NOMO-1 treated with DMSO at 0.1 percent for 48 hours (cell line): ENCODE measurements around the gene AGGF1.
"Not testable (repeated sequence)": the region's sequence is repeated elsewhere in the genome, so short reads cannot be mapped to it uniquely, and the experiment has no call there.

Source experiments
- DNase-seq: peaks from one replicate; lab custom pipeline; 2025; ENCODE audit not compliant: unreplicated experiment; lab: John Stamatoyannopoulos, UW

The AGGF1 gene

GRCh38 chr5:77086689-77087483, 56.7 kb downstream of the AGGF1 start, which contains the start of gene ZBED3:
Gene ZBED3, minus strand, starts transcription at chr5:77087285. Its CDS starts 9,407 bp downstream, at chr5:77077878.
- DNase-seq, result peak; percentile 62

- no peak for DNase-seq
Observed at GRCh38 chr5:77087484-77088261, 57.5 kb downstream of the AGGF1 start.

GRCh38 chr5:77095189-77095588, 65.0 kb downstream of the AGGF1 start:
- DNase-seq, result no peak

GRCh38 chr5:77101298-77101697, 71.1 kb downstream of the AGGF1 start:
- no peak for DNase-seq

GRCh38 chr5:77102549-77102948, 72.3 kb downstream of the AGGF1 start:
- no peak for DNase-seq

GRCh38 chr5:77103457-77103856, 73.3 kb downstream of the AGGF1 start:
- no peak for DNase-seq

- no peak for DNase-seq
Observed at GRCh38 chr5:77104813-77105212, 74.6 kb downstream of the AGGF1 start.

- DNase-seq, result not testable (repeated sequence)
Observed at GRCh38 chr5:77107035-77107434, 76.8 kb downstream of the AGGF1 start.
